Liver (tissue), 3 donors: Measurements from ENCODE around the gene SURF2.

Experiments
- CTCF ChIP-seq: fragments of 150-350 bp; IDR thresholded peaks from 2 replicates; pipeline ENCODE4 v1.5.1; 2017; ENCODE audit warnings: improper control_type of control experiment, low read depth, low read length; ENCODE audit not compliant: missing input control
- EGR1 ChIP-seq, 2 donors: IDR thresholded peaks; 2 replicates each; pipeline ENCODE4 v1.6.1; 2016 to 2018; ENCODE audit warnings: antibody characterized with exemption in 2 of 2, low read depth in 2 of 2
- GABPA ChIP-seq, 2 donors: IDR thresholded peaks in 1 of 2; conservative IDR thresholded peaks in 1 of 2; 2 replicates each; pipeline ENCODE4 v1.6.1; 2016; ENCODE audit warnings: antibody characterized with exemption in 2 of 2, mild to moderate bottlenecking in 1 of 2, moderate library complexity in 1 of 2
- HNF4G ChIP-seq: IDR thresholded peaks from 2 replicates; pipeline ENCODE4 v1.6.1; 2016; ENCODE audit warnings: antibody characterized with exemption
- JUND ChIP-seq, 2 donors: IDR thresholded peaks; 2 replicates each; pipeline ENCODE4 v1.6.1; 2016; ENCODE audit warnings: antibody characterized with exemption in 2 of 2
- REST ChIP-seq: IDR thresholded peaks from 2 replicates; pipeline ENCODE4 v1.6.1; 2016; ENCODE audit warnings: antibody characterized with exemption, mild to moderate bottlenecking
- SP1 ChIP-seq: IDR thresholded peaks from 2 replicates; pipeline ENCODE4 v1.6.1; 2018; ENCODE audit warnings: antibody characterized with exemption, mild to moderate bottlenecking
- donor health status: healthy.
- donor health status: healthy.

GRCh38 chr9:133335924-133336811, 20.2 kb upstream of the SURF2 start, which contains the start of gene SURF6:
- TF ChIP-seq CTCF, result no peak
- TF ChIP-seq GABPA (IDR thresholded peaks at IDR 0.05 in 1 of 2, conservative IDR thresholded peaks at IDR 0.05 in 1 of 2), result peak; percentile 65 to 94
- no peak for TF ChIP-seq JUND (IDR thresholded peaks at IDR 0.05)
- TF ChIP-seq HNF4G, result no peak
- no peak for TF ChIP-seq REST
- TF ChIP-seq EGR1 (IDR thresholded peaks at IDR 0.05; ENCODE audit: low read depth in 2 of 2), result peak in 1 of 2 donors; percentile 25
- TF ChIP-seq SP1, result peak; percentile 53
